PC-3 (cell line): ENCODE results near the gene OR8D1.

Source experiments
- CTCF ChIP-seq: fragments of 300-600 bp; sonication (generic); conservative IDR thresholded peaks from 2 replicates; pipeline ENCODE4 v1.5.1; 2017; ENCODE audit warnings: antibody characterized with exemption, low read depth, mild to moderate bottlenecking, low read length
- EZH2 ChIP-seq: fragments of 300-600 bp; sonication (generic); IDR thresholded peaks from one replicate; pipeline ENCODE4 v1.6.1; 2017; ENCODE audit warnings: antibody characterized with exemption, mild to moderate bottlenecking, low read length; ENCODE audit not compliant: unreplicated experiment
- EZH2phosphoT487 ChIP-seq: fragments of 300-600 bp; sonication (generic); IDR thresholded peaks from 2 replicates; pipeline ENCODE4 v1.6.1; 2018; ENCODE audit warnings: mild to moderate bottlenecking, antibody characterized with exemption, low read length, borderline replicate concordance

GRCh38 chr11:124340142-124340447 is 26.3 kb upstream of the OR8D1 start:
- TF ChIP-seq CTCF (no peak), EZH2 (no peak), EZH2phosphoT487 (no peak)
